ENCODE data around the gene KCNH1. TPM values are rescaled to one million over a fixed set of nuclear protein-coding genes. Genes with fewer than 3 reads are reported as not detected.

Gene KCNH1
- total RNA-seq, 1 donor from 2014 or later = 15.5 TPM

DNA sequence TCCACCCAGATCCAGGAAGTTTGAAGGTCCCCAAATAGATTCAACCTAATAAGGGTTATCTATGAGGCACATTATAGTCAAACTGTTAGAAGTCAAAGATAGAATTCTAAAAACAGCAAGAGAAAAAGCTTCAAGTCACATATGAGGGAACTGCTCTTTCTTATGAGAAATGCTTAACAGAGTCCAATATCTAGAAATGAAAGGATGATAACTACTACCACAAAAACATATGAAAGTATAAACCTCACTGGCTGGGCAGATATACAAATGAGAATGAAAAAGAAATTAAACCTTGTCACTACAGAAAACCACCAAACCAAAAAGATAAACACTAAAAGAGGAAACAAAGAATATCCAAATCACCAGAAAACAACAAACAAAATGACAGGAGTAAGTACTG, 201.8 kb downstream of the KCNH1 start:
- Mint-ChIP-seq H3K4me1 (ENCODE audit: low read depth, unreplicated experiment) (no peaks in the 10 kb centered on the region), H3K27me3 (ENCODE audit: low read depth, unreplicated experiment) (peaks cover 2% of the 10 kb centered on the region), H3K4me3 (ENCODE audit: unreplicated experiment) (no peak overlapping the region), H3K27ac (ENCODE audit: unreplicated experiment) (no peak overlapping the region), H3K36me3 (ENCODE audit: low read depth, unreplicated experiment) (peaks cover 1% of the 10 kb centered on the region), H3K9me3 (ENCODE audit: unreplicated experiment) (peaks cover 5% of the 10 kb centered on the region)
- Histone ChIP-seq H4K20me1 (ENCODE audit: insufficient read depth, low read length) (no peaks in the 10 kb centered on the region), H3K36me3 (ENCODE audit: insufficient read depth, low read length) (no peaks in the 10 kb centered on the region), H3K4me1 (ENCODE audit: insufficient read depth, low read length) (no peaks in the 10 kb centered on the region), H3K4me2 (ENCODE audit: low read length) (no peak overlapping the region), H3K4me3 (ENCODE audit: insufficient read depth, low read depth, low read length) (no peak overlapping the region), H3K9ac (ENCODE audit: low read length) (no peak overlapping the region), H3K27ac (ENCODE audit: low read depth, low read length) (no peak overlapping the region), H2AFZ (ENCODE audit: low read depth, low read length) (no peak overlapping the region), H3K9me3 (ENCODE audit: insufficient read depth, low read depth, low read length) (no peaks in the 10 kb centered on the region), H3K79me2 (ENCODE audit: insufficient read depth, low read length) (no peaks in the 10 kb centered on the region), H3K27me3 (ENCODE audit: insufficient read depth, low read length) (no peaks in the 10 kb centered on the region)
- DNase-seq (ENCODE audit: low read depth) (no peak), FAIRE-seq (no peak)
- TF ChIP-seq EZH2 (IDR thresholded peaks at IDR 0.05; ENCODE audit: insufficient read depth, low read length) (no peak), CTCF (IDR thresholded peaks at IDR 0.05; ENCODE audit: insufficient read depth, low read depth, low read length) (no peak)

DNA sequence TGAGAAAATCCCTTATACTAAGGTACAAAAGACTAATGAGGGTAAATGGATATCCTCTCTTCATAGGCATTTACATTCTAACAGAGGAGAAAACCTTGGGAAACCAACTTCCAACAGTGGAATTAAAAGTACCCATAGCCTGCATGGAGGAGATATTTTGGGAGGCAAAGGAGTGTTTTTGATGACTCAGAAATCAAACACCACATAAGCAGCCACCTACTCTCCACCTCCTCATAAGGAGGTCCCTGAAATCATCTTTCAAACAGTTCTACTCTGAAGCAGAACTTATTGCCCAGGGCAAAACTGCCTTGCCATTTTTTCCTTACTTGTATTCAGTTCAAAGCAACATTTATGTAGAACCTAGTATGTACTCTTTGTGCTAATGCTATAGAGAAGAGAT, 211.3 kb downstream of the KCNH1 start:
- no peaks in the 10 kb centered on the region for H4K20me1 ChIP-seq (ENCODE audit: insufficient read depth, low read length)
- no peak overlapping the region for H3K4me2 ChIP-seq (ENCODE audit: low read length)
- H2AFZ ChIP-seq (ENCODE audit: low read depth, low read length) = no peak overlapping the region
- no peaks in the 10 kb centered on the region for H3K9me3 Mint-ChIP-seq (ENCODE audit: unreplicated experiment)
- TF ChIP-seq CTCF (IDR thresholded peaks at IDR 0.05; ENCODE audit: insufficient read depth, low read depth, low read length) (no peak), EZH2 (IDR thresholded peaks at IDR 0.05; ENCODE audit: insufficient read depth, low read length) (no peak)
- no peaks in the 10 kb centered on the region for H3K9me3 ChIP-seq (ENCODE audit: insufficient read depth, low read depth, low read length)
- no peaks in the 10 kb centered on the region for H3K4me1 ChIP-seq (ENCODE audit: insufficient read depth, low read length)
- H3K4me1 Mint-ChIP-seq (ENCODE audit: low read depth, unreplicated experiment) = peaks cover 18% of the 10 kb centered on the region
- H3K27me3 ChIP-seq (ENCODE audit: insufficient read depth, low read length) = no peaks in the 10 kb centered on the region
- no peak overlapping the region for H3K27ac ChIP-seq (ENCODE audit: low read depth, low read length)
- no peaks in the 10 kb centered on the region for H3K79me2 ChIP-seq (ENCODE audit: insufficient read depth, low read length)
- H3K4me3 ChIP-seq (ENCODE audit: insufficient read depth, low read depth, low read length) = no peak overlapping the region
- DNase-seq (ENCODE audit: low read depth) (no peak), FAIRE-seq (no peak)
- no peak overlapping the region for H3K4me3 Mint-ChIP-seq (ENCODE audit: unreplicated experiment)
- H3K27ac Mint-ChIP-seq (ENCODE audit: unreplicated experiment) = no peak overlapping the region
- no peak overlapping the region for H3K9ac ChIP-seq (ENCODE audit: low read length)
- H3K36me3 Mint-ChIP-seq (ENCODE audit: low read depth, unreplicated experiment) = peaks cover 3% of the 10 kb centered on the region
- no peaks in the 10 kb centered on the region for H3K36me3 ChIP-seq (ENCODE audit: insufficient read depth, low read length)
- no peaks in the 10 kb centered on the region for H3K27me3 Mint-ChIP-seq (ENCODE audit: low read depth, unreplicated experiment)

GRCh38 chr1:210920716-210921694, 212.9 kb downstream of the KCNH1 start:
- Histone ChIP-seq H3K9me3 (ENCODE audit: insufficient read depth, low read depth, low read length) (no peaks in the 10 kb centered on the region), H3K9ac (ENCODE audit: low read length) (no peak overlapping the region), H3K4me1 (ENCODE audit: insufficient read depth, low read length) (no peaks in the 10 kb centered on the region), H3K27ac (ENCODE audit: low read depth, low read length) (no peak overlapping the region), H3K36me3 (ENCODE audit: insufficient read depth, low read length) (no peaks in the 10 kb centered on the region), H2AFZ (ENCODE audit: low read depth, low read length) (no peak overlapping the region), H3K4me2 (ENCODE audit: low read length) (no peak overlapping the region), H4K20me1 (ENCODE audit: insufficient read depth, low read length) (no peaks in the 10 kb centered on the region), H3K79me2 (ENCODE audit: insufficient read depth, low read length) (no peaks in the 10 kb centered on the region), H3K27me3 (ENCODE audit: insufficient read depth, low read length) (no peaks in the 10 kb centered on the region), H3K4me3 (ENCODE audit: insufficient read depth, low read depth, low read length) (no peak overlapping the region)
- TF ChIP-seq CTCF (IDR thresholded peaks at IDR 0.05; ENCODE audit: insufficient read depth, low read depth, low read length) (no peak), EZH2 (IDR thresholded peaks at IDR 0.05; ENCODE audit: insufficient read depth, low read length) (no peak)
- no peaks in the 10 kb centered on the region for H3K36me3 Mint-ChIP-seq (ENCODE audit: low read depth, unreplicated experiment)
- no peaks in the 10 kb centered on the region for H3K9me3 Mint-ChIP-seq (ENCODE audit: unreplicated experiment)
- no peak overlapping the region for H3K27ac Mint-ChIP-seq (ENCODE audit: unreplicated experiment)
- H3K27me3 Mint-ChIP-seq (ENCODE audit: low read depth, unreplicated experiment) = no peaks in the 10 kb centered on the region
- no peak overlapping the region for H3K4me3 Mint-ChIP-seq (ENCODE audit: unreplicated experiment)
- DNase-seq (ENCODE audit: low read depth) (no peak), FAIRE-seq (no peak)
- peaks cover 24% of the 10 kb centered on the region for H3K4me1 Mint-ChIP-seq (ENCODE audit: low read depth, unreplicated experiment)

Data from astrocyte (in vitro differentiated cells and primary cell).